Measurements from ENCODE around the gene APOL5.
A peak's percentile ranks its signal among the peaks of the same experiment; 100 is the strongest.
"Not testable (repeated sequence)": the region's sequence is repeated elsewhere in the genome, so short reads cannot be mapped to it uniquely, and the experiment has no call there.

Gene APOL5

GRCh38 chr22:35717572-35717971 lies at the start of gene APOL5:
Gene APOL5, plus strand, starts transcription at chr22:35717872. Its CDS starts 0 bp downstream, at chr22:35717872.
- DNase-seq: no peak

GRCh38 chr22:35674335-35674734 lies 43.3 kb upstream of the APOL5 start:
- no peak for DNase-seq

GRCh38 chr22:35676065-35676464 lies 41.6 kb upstream of the APOL5 start:
- not testable (repeated sequence) for DNase-seq

GRCh38 chr22:35677460-35678187 lies 40.0 kb upstream of the APOL5 start:
- DNase-seq: no peak

GRCh38 chr22:35678836-35679235 lies 38.8 kb upstream of the APOL5 start:
- no peak for DNase-seq

- DNase-seq: not testable (repeated sequence)
These were observed 38.2 kb upstream of the APOL5 start for GRCh38 chr22:35679492-35679891.

GRCh38 chr22:35681454-35682052 lies 36.1 kb upstream of the APOL5 start:
- DNase-seq: no peak

GRCh38 chr22:35683560-35683959 lies 34.1 kb upstream of the APOL5 start:
- no peak for DNase-seq

GRCh38 chr22:35684270-35684700 lies 33.4 kb upstream of the APOL5 start:
- peak; percentile 11 for DNase-seq

GRCh38 chr22:35684732-35685131 lies 32.9 kb upstream of the APOL5 start:
- no peak for DNase-seq

- no peak for DNase-seq
These were observed 31.9 kb upstream of the APOL5 start for GRCh38 chr22:35685731-35686130.

- no peak for DNase-seq
These were observed 31.4 kb upstream of the APOL5 start for GRCh38 chr22:35686298-35686697.

- DNase-seq: no peak
These were observed 30.2 kb upstream of the APOL5 start for GRCh38 chr22:35687461-35687860.

- no peak for DNase-seq
These were observed 28.6 kb upstream of the APOL5 start for GRCh38 chr22:35688913-35689675.

GRCh38 chr22:35690001-35690400 lies 27.7 kb upstream of the APOL5 start:
- DNase-seq: no peak

GRCh38 chr22:35695202-35695601 lies 22.5 kb upstream of the APOL5 start:
- DNase-seq: no peak

- no peak for DNase-seq
These were observed 20.5 kb upstream of the APOL5 start for GRCh38 chr22:35697142-35697541.

GRCh38 chr22:35699852-35700251 lies 17.8 kb upstream of the APOL5 start:
- not testable (repeated sequence) for DNase-seq

- no peak for DNase-seq
These were observed 13.6 kb upstream of the APOL5 start for GRCh38 chr22:35703861-35704584.

- no peak for DNase-seq
These were observed 12.5 kb upstream of the APOL5 start for GRCh38 chr22:35705141-35705540.

- DNase-seq: no peak
These were observed 9.2 kb upstream of the APOL5 start for GRCh38 chr22:35708453-35708852.

GRCh38 chr22:35708917-35709316 lies 8.8 kb upstream of the APOL5 start:
- DNase-seq: no peak

- no peak for DNase-seq
These were observed 6.3 kb upstream of the APOL5 start for GRCh38 chr22:35711336-35711735.
